Brain pericyte (primary cell): ENCODE measurements around the gene SLX9.
"Not testable (repeated sequence)": the region's sequence is repeated elsewhere in the genome, so short reads cannot be mapped to it uniquely, and the experiment has no call there.

Experiments used
- DNase-seq: peaks from one replicate; pipeline ENCODE4 v3.0.0-alpha.2; 2012; ENCODE audit warnings: low read depth, low spot score

SLX9 gene

DNA sequence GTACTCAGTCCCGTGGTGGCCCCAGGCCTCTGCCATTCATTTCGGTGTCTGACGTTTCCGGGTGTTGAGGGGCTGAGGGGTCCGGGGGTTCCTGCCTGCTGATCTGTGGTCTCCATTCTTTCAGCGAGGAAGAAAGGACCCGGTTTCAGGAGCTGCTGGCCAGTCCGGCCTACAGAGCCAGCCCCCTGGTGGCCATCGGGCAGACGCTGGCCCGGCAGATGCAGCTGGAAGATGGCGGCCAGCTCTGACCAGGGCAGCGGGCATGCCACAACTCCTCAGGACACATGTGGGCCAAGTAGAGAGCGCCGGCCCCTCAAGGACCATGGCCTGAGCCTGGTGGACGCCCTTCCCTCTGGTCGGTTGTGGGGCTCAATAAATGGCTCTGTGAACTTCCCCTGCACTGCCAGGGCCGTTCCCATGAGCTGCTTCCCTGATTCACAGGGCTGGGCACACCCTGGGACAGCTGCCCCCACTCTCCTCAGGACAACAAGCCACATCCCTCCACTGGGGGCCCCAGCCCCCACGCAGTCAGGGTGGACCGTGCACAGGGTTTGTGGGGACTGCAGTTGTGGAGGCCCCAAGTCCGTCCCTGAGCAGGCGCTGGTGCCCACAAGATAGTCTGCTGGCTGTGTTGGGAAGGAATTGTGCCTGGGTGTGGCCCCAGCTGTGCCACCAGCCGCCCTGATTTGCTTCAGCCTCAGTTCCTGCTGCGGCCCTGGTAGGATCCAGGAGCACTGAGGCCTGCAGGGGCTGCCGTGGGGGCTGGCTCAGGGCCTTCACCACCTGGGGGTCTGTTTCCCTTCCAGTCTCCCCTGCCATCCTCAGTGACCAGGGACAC is 36.9 kb downstream of the SLX9 start:
- not testable (repeated sequence) for DNase-seq

DNA sequence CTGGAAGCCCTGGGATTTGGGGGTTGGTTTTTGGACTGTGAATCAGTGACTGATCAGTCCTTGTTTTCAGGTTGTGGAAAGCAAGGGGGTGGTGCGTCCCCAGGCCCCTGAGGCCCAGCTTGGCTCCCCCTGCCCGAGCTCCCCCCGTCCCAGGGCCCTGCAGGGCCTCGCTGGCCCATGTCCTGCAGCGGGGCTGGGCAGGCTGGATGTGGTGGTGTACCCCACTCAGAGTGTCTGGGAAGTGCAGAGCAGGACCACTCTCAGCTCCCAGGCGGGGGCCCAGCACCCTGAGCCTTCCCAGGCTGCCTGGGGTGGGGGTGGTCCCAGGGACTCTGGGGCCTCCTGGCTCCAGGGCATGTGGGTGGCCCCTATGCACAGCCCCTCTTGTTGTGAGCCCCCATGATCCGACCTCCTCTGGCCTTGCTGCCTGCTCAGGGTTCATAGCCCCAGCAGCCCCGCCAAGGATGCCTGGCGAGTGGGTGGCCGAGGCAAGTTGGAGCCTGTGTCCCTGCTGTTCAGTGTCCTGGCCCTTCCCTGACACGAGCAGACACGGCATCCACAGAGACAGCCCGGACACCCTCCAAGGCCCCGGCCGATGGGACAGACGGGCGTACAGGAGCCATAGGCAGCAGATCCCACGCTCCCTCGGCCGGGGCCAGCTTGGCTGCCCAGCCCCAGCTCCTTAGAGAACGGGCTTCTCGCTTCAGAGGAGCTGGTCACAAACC is 37.9 kb downstream of the SLX9 start:
- no peak for DNase-seq

DNA sequence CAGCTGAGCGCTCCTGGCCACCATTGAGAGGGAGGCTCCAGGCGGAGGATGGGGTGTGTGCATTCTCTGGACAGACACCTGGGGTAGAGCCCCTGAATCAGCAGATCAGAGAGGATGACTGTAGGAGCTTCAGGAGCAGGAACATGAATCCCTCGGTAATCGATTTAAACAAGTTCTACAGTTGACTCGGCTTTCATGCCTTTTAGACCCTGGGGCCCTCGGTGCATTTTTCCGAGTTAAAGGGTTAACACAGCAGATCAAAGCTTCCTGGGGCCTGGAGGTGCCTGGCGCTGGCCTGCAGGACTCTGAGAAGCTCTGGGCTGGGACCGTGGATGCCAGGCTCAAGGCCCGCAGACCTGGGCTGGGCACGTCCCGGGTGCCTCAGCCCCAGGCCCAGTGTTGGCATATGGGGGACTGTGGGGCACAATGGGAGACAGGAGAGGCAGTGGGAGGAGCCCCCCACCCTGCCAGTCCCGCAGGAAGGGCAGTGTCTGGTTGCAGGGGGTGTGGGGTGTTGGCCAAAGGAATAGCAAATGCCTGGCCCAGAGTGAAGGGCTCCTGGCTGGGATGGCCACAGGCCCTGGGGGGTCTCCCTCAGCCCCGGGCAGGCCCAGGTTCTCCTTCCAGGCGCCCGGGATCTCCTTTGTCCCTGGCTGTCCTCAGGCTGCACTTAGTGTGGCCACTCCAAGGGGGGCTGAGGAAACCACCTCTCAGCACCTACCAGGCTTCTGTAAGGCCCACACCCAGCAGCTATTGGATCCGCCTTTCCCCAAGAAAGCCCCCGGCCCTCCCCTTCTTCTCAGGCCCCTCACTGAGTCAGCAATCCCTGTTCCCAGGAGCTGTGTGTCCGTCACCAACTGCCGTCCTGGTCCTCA is 40.1 kb downstream of the SLX9 start:
- DNase-seq, result no peak

DNA sequence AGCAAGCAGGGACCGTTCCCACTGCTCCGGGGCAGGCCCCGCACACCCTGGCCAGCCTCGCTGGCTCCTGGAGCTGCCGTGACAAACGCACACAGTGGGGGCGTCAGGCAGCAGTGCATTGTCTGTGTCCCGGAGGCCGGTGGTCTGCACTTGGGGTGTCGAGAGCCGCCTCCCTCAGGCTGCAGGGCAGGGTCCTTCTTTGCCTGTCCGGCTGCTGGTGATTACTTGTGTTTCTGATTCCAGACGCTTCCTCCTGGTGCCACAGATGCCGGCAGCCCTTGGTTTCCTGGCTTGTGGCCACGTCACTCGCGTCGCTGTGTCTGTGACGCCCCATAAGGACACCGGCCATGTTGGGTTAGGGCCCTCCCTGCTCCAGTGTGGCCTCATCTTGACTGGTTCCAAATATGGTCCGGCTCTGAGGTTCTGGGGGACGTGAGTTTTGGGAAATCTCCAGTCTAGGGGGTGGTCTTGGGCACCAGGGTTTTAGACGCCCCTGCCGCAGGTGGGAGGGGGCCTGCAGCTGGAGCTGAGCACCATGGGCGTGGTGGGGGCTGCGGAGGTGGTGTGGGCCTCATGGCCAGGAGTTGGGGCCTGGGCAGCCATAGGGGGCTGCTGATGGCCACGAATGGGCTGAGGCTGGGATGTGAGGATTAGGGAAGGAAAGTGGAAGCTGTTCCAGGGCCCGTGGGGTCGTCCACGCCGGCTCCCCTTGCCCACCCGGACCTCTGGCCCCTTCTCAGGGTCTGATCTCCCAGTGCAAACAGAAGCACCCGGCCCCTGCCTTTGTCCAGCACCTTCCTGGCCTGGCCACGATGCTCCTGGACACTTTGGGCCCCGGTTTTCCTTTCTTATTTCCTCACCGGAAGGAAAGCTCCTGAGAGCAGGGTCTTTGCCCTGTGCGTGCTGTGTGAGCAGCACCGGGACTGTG is 41.0 kb downstream of the SLX9 start:
- DNase-seq, result no peak

DNA sequence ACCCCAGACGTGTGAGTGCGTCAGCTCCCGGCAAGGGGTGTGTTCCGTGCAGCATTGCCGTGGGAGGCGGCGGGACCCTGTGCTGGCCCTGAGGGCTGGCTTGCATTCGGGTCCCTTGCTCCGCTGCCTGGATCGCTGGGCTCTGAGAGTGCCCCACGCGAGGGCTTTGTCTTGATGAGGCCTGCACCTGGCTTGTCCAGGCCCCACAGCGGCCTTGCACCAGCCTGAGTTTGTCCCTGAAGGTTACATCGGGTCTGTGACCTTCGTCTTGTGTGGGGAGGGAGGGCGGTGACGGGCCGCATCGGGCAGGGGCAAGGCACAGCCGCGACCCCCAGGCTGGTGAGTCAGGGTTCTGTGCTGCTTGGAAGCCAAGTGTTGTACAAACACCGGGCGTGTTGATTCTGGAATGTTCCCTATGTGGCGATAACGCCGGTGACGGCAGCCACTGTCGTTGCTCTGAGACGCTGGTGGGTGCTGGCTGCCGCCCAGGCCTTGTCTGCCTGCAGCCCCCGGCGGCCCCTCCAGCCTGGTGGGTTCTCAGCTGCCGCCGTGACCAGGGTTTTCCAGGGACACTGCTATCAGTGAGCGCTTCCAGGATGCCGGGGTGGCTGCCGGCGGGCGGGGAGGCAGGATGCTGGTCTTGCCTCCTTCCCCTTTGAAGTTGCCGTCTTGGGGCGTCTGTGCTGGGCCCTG is 42.9 kb downstream of the SLX9 start:
- DNase-seq, result no peak

DNA sequence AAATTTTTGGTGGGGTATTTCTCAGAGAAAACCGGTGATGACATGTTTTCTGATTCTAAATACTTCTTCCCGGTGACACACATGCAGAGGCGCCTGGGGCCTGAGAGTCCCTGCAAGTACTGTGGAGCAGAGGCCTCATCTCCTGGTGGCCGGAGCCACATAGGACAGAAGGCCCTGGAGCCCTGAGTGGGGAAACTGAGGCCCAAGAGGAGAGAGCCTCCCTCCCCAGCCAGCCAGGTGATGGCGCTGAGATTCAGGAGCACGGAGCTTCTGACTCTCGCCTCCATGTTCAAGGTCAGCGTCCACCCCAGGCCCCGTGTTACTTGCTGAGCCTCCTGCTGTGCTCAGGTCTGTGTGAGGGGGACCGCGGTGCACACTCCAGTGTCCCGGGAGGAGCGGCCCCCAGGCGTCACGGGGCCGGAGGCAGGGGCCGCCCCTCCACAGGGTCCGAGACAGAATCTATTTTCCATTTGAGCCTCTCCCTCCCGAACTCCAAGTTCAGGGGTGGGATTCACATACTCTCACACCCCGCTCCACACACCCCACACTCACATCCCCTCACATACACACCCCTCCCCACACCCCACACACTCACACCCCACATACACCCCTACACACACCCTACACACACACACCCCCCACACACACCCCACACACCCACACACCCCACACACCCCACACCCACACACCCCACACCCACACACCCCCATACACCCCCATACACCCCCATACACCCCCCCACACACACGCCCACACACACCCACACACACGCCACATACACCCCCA is 43.8 kb downstream of the SLX9 start:
- DNase-seq, result no peak

DNA sequence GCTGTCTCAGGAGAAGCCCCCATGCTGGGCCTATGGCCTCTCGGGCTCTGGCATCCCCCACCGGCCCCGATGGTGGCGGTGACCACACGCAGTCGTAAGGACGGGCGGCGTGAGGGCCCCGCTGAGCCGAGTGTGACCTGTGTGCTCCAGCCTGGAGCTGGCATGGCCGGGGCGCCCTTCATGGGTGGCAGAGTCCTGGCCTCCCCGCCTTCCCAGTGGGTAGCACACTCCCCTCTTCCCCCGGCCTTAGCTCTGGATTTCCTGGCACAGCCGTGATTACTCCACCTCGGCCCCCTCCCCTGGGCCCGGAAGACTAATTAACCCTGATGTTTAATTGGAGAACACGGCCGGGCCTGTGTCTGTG is 44.6 kb downstream of the SLX9 start:
- DNase-seq, result no peak

DNA sequence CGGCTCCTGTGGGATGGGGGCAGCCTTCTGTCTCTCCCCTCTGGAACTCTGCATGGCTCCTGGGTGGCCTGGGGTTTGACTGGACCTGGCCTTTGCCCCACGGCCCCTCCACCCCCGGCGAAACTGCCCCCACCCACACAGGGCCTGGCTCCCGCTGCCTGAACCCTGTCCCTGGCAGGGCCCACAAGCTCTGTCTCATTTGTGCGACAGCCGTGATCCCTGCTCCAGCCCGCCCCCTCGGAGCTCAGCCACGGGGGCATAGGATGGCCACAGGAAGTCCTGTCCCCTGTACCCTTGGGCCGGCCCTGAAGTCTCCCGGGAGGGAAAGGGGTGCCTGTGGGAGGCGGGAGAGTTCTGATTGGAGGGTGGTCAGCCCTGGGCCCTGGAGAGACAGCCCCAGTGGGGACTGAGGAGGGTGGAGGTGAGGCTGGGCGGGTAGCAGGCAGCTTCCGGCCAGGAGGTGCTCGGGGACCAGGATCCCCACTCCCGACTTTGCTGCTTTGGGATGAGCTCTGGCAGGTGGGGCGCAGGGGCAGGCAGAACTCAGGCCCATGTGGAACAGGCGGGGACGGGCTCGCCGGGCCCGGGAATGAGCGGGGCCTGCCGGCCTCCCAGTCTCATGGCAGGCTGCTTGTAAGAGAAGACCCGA is 45.1 kb downstream of the SLX9 start:
- no peak for DNase-seq

DNA sequence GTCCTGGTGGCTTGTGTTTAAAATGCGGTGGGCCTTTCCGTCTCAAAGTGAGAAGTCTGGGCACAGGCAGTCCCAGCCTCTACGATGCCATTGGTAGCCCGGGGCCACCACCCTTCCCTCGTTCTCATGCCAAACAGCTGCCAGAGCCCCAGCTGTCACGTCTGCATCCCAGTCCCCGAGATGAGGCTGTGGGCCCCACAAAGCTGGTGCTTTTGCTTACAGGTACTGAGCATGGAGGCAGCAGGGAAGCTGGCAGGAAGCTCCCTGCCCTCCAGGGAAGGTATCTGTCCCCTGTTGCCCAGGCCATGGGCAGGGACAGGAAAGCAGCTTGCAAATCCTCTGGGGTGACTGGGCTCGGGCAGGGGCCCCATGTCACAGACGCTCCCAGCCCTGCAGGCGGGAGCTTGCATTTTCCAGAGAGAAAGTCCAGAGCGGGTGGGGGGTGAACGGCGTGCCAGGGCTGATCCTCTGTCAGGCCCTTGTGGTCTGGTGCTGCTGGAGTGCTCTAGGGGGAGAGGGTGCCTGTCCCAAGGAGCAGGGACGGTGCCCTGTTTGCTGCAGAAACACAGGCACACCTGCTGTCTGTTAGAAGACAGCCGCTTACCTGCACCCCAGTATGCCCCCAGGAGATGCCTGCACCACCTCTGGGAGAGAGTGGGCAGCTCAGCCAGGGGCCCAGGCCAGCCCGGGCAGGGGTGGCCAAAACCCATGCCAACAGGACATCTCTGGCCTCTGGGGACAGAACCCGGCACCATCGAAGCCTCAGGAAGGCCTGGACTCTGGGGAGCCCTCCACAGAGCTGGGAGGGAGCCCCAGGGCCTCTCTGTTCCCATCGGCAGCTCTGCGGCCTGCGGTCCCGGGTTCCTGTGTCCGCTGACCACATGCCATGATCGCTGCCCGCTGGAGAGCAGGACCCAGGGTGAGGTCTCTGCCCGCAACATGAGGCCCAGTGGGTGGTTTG is 45.9 kb downstream of the SLX9 start:
- DNase-seq, result no peak

DNA sequence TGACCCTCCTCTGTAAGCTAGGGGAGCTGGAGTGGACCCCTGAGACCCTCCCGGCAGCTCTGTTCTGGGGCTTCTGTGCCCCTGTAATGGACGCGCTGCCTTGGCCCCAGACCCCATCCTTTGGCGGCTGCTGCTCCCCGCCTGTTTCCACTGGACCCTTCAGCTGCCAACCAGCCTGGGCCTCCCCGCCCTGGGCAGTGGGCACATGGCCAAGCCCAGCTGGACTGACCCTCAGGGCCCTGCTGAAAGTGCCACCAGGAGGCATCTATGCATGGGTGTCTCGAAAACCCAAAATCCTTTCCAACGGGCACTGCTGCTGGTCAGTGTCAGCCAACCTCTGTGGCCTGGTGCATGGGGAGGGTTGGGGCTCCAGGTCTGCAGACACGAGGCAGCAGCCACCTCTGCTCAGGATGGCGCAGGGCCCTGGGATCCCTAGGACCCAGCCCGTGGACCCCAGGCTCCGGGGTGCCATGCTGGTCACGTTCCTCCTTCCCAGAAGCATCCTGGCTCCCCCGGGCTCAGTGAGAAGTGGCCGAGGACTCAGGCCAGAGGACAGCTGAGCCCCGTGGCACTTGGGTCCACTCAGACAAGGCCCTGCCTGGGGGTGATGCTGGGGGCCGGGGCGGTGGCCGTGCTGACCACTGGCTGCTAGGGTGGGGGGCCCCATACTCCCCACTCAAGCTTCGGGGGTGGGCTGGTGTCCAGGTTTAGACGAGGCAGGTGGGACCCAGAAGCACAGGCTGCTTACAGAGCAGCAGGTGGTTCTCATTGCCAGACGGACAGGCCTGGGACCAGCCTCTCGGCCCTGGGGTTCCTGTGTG is 46.9 kb downstream of the SLX9 start:
- no peak for DNase-seq

DNA sequence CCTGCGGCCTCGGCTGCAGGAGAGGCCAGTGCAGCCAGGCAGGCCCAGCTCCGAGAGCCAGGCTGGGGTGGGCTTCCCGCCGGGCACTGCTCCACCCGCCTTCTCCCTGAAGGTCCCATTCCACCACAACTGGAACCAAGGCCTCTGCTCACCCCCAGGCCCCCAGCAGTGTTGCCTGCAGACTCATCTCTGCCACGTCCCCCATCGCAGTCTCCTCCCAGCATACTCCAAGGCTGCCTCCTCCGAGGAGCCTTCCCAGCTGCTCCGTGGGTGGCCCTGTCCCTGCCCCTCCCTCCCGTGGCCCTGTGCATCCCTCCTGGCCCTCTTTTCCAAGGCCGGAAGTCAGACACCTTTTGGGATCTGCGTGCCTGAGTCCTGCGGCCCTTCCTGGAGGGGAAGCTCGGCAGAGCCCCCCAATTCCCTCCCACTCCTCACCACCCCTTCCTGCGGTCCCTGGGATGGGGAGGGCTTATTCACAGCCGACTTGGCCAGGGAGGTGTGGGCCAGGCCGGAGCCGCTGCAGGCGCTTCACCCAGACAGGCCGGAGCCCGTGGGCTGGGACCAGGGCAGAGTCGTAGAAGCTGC is 47.6 kb downstream of the SLX9 start:
- no peak for DNase-seq

DNA sequence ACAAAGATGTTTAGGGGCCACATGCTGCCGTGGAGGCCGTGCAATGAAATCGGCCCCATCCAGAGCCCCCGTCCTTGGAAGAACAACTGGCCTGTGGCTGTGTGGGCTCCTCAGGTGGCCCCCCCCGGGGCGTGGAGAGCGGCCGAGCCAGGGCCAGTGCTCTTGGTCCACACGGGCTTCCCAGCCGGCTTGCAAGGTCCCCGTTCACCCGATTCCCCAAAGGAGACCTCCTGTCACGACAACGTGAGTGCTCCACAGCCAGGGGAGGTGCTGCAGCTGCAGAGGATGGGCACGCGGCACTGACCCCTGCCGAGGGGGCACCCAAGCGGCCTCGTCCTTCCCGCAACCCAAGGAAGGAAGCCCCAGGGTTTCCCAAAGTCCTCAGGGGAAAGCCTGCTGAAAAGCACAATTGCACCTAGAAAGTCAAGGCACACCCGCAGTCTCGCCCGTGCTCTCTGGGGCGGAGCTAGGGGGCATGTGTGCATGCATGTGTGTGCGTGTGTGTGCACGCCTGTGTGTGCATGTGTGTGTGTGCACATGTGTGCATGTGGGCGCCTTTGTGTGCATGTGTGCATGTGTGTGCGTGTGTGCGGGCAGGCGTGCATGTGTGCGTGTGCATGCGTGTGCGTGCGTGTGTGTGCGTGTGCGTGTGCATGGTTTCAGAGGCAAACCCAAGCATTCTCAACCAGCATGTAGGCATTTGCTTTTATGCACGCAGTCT is 48.2 kb downstream of the SLX9 start:
- no peak for DNase-seq

DNA sequence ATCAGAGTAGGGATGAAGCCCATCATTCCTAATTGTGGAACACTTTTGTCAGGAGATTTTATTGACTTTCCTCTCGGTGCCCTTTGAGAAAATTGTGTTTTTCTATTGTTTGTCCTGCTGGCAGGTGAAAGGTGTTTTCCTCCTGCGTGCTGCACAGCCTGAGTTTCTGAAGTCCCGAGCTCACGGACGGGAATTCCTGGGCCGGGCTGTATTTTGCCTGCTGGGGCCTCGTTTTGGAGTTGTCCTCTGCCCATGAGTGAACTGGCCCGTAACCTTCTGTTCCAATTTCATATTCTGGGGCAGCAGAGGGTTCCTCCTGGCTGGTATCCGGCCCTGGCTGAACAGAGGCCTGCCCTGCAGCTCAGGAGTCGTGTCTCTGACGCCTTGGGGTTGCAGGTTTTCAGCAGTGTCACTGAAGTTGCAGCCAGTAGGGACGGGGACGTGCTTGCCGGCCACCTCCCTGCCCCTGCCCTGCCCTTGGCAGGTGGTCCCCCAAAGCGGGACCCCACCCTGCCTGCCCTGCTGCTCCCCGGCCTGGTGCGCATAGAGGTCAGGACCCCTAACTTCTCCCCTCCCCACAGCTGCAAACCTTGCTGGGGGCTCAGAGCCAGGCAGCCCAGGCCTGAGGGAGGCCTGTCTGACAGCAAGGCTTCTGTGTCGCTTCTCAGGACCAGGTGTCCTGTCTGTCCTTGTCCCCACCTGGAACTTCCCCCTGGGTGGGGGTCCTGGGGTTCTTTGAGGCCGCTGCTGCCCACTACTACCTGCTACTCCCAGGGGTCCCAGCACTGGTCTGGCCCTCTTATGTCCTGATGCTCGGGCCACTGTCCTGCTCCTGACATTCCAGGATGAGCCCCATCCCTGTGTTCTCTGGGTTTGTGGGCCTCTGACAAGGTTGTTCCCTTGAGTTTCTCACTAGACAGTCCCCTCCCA is 49.0 kb downstream of the SLX9 start:
- DNase-seq, result no peak

DNA sequence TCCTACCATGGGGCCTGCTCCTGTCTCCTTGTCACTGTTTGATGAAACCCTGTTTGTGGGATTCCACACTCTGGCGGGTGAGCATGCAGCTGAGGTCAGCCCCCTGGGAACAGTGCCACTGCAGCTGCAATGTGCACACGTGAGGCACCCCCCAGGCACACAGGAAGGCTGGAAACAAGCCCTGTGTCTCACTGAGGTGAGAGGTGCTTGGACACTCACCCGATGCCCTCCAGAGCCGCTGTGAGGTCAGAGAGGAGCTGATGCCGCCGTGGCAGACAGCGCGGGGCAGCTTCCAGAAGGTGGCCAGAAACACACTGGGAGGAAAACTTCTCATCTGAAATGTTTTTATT is 49.7 kb downstream of the SLX9 start:
- DNase-seq, result no peak
